Caco-2 (cell line): ENCODE results near the gene AFTPH. TPM values are rescaled to one million over a fixed set of nuclear protein-coding genes. Genes with fewer than 3 reads are reported as not detected.

Source experiments
- BruUV-seq: library from RNA; stranded (reverse); fragments of 400-500 nt; replicated peaks from 2 replicates; lab custom pipeline; 2021; lab: Mats Ljungman, UMichigan
- CTCF ChIA-PET: fragments of 300-600 bp; sonication (Branson Sonifier 250); formaldehyde crosslinking; loops from one replicate; lab custom pipeline; 2022; ENCODE audit warnings: antibody characterized with exemption; lab: Charles Lee
- POLR2A ChIA-PET: fragments of 300-600 bp; sonication (Branson Sonifier 250); formaldehyde crosslinking; loops from one replicate; lab custom pipeline; 2022; ENCODE audit warnings: antibody characterized with exemption; lab: Charles Lee
- DNase-seq, 2 experiments: peaks; one replicate each; pipeline versions ENCODE4 v3.0.0 to v3.0.0-alpha.2; 2020 to 2022
- H3K27me3 ChIP-seq: replicated peaks from 2 replicates; pipeline ENCODE4 v1.6.0; 2011; ENCODE audit warnings: low read length; ENCODE audit not compliant: control insufficient read depth, insufficient read depth
- H3K36me3 ChIP-seq: 2 replicates; pipeline ENCODE4 v1.5.1; 2011; ENCODE audit warnings: low read length; ENCODE audit not compliant: control insufficient read depth, insufficient read depth
- H3K4me1 ChIP-seq: fragments of 250-450 bp; sonication (Bioruptor Pico); 2 replicates; pipeline ENCODE4 v1.5.1; 2020; ENCODE audit warnings: mild to moderate bottlenecking
- H3K4me3 ChIP-seq: 2 replicates; pipeline ENCODE4 v1.5.1; 2011; ENCODE audit warnings: low read depth, mild to moderate bottlenecking, control low read depth, low read length
- H3K9me3 ChIP-seq: fragments of 250-450 bp; sonication (Bioruptor Pico); 2 replicates; pipeline ENCODE4 v1.5.1; 2020; ENCODE audit warnings: mild to moderate bottlenecking, moderate library complexity
- H3K27ac Mint-ChIP-seq: one replicate; pipeline ENCODE4 v1.8.0; 2022; ENCODE audit warnings: mixed read lengths; ENCODE audit not compliant: unreplicated experiment
- H3K27me3 Mint-ChIP-seq: one replicate; pipeline ENCODE4 v1.8.0; 2022; ENCODE audit warnings: mixed read lengths; ENCODE audit not compliant: insufficient read depth, unreplicated experiment
- H3K36me3 Mint-ChIP-seq: one replicate; pipeline ENCODE4 v1.8.0; 2022; ENCODE audit warnings: mild to moderate bottlenecking, mixed read lengths; ENCODE audit not compliant: insufficient read depth, unreplicated experiment
- H3K4me1 Mint-ChIP-seq: one replicate; pipeline ENCODE4 v1.8.0; 2022; ENCODE audit warnings: low read depth, mixed read lengths; ENCODE audit not compliant: unreplicated experiment
- H3K4me3 Mint-ChIP-seq: one replicate; pipeline ENCODE4 v1.8.0; 2022; ENCODE audit warnings: mild to moderate bottlenecking, moderate library complexity, mixed read lengths; ENCODE audit not compliant: unreplicated experiment
- H3K9me3 Mint-ChIP-seq: one replicate; pipeline ENCODE4 v1.8.0; 2022; ENCODE audit warnings: mixed read lengths; ENCODE audit not compliant: unreplicated experiment
- intact Hi-C: fragments of 100-400 bp; cut with micrococcal nuclease; formaldehyde crosslinking; loops from one replicate; pipeline ENCODE4 v1.10.0; 2022; ENCODE audit not compliant: unreplicated experiment
- microRNA-seq: library from miRNA; unstranded; fragments of <30 nt; microRNA quantifications from one replicate; pipeline ENCODE4 v1.2.0, GENCODE V29; 2022
- total RNA-seq: library from RNA; stranded (reverse); gene quantifications from 2 replicates; pipeline ENCODE4 v1.2.3, GENCODE V29; 2022
- TF ChIP-seq, protein P1 (sequence below), 2 experiments: fragments of 200-600 bp in 1 of 2; IDR thresholded peaks; 1 replicate in 1 of 2; 2 replicates in 1 of 2; pipeline versions ENCODE4 v1.5.1 to v1.8.0; 2011 to 2022; ENCODE audit warnings: antibody characterized with exemption in 1 of 2, control low read depth in 1 of 2, inconsistent platforms in 1 of 2, low read depth in 1 of 2, low read length in 1 of 2, mild to moderate bottlenecking in 1 of 2, moderate library complexity in 1 of 2; ENCODE audit not compliant: insufficient read depth in 1 of 2, severe bottlenecking in 1 of 2, unreplicated experiment in 1 of 2

AFTPH gene
- total RNA-seq, 1 experiment from 2014 or later, result 30.1 TPM

GRCh38 chr2:64640153-64641044 lies 116.3 kb downstream of the AFTPH start:
- Mint-ChIP-seq H3K27ac (no peak overlapping the region), H3K27me3 (no peaks in the 10 kb centered on the region), H3K9me3 (no peaks in the 10 kb centered on the region), H3K4me3 (no peak overlapping the region), H3K36me3 (peaks cover 38% of the 10 kb centered on the region), H3K4me1 (peaks cover 34% of the 10 kb centered on the region)
- no peak overlapping the region for H3K4me3 ChIP-seq
- TF ChIP-seq, protein P1, sequence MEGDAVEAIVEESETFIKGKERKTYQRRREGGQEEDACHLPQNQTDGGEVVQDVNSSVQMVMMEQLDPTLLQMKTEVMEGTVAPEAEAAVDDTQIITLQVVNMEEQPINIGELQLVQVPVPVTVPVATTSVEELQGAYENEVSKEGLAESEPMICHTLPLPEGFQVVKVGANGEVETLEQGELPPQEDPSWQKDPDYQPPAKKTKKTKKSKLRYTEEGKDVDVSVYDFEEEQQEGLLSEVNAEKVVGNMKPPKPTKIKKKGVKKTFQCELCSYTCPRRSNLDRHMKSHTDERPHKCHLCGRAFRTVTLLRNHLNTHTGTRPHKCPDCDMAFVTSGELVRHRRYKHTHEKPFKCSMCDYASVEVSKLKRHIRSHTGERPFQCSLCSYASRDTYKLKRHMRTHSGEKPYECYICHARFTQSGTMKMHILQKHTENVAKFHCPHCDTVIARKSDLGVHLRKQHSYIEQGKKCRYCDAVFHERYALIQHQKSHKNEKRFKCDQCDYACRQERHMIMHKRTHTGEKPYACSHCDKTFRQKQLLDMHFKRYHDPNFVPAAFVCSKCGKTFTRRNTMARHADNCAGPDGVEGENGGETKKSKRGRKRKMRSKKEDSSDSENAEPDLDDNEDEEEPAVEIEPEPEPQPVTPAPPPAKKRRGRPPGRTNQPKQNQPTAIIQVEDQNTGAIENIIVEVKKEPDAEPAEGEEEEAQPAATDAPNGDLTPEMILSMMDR (IDR thresholded peaks at IDR 0.05; ENCODE audit: insufficient read depth in 1 of 2, low read depth in 1 of 2, low read length in 1 of 2, severe bottlenecking in 1 of 2, unreplicated experiment in 1 of 2), result no peak
- H3K9me3 ChIP-seq, result no peaks in the 10 kb centered on the region
- CTCF ChIA-PET, result interaction anchor here (0.7 kb wide), 1 partner anchor 10 kb away, joined by 9 read pairs; no protein-coding TSS in a partner anchor
- no TSS peak for BruUV-seq
- intact Hi-C loops, result no loop called here
- H3K4me1 ChIP-seq, result peaks cover 35% of the 10 kb centered on the region
- peaks cover 5% of the 10 kb centered on the region for H3K36me3 ChIP-seq
- POLR2A ChIA-PET, result interaction anchor here (0.5 kb wide), 1 partner anchor 57 kb away, joined by 7 read pairs; no protein-coding TSS in a partner anchor
- no peak for DNase-seq
- H3K27me3 ChIP-seq, result no peaks in the 10 kb centered on the region

DNA sequence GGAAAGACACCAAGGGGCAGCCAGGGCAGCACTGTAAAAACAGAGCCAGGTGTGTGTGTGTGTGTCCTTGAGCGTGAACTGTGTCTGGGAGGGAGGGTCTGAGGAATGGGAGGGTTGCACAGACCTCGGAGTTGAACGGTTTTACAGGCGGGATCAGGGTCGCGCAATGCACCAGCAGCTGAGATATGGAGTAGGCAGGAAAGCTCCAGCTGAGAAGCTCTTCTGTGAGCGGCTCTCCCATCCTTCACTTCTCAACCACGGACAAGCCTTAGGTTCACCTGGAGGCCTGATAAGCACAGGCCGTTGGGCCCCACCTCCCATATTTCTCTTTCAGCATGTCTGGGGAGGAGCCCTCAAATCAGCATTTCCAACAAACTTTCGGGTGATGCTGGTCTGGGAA lies 117.5 kb downstream of the AFTPH start:
- H3K4me3 Mint-ChIP-seq, result no peak overlapping the region
- H3K27me3 Mint-ChIP-seq, result no peaks in the 10 kb centered on the region
- no peaks in the 10 kb centered on the region for H3K27me3 ChIP-seq
- intact Hi-C loops, result no loop called here
- no peaks in the 10 kb centered on the region for H3K9me3 ChIP-seq
- DNase-seq, result no peak
- H3K4me1 ChIP-seq, result peaks cover 46% of the 10 kb centered on the region
- peaks cover 26% of the 10 kb centered on the region for H3K36me3 Mint-ChIP-seq
- POLR2A ChIA-PET, result no interaction called here
- no TSS peak for BruUV-seq
- H3K9me3 Mint-ChIP-seq, result no peaks in the 10 kb centered on the region
- H3K27ac Mint-ChIP-seq, result peak overlapping the region; percentile 30
- peaks cover 39% of the 10 kb centered on the region for H3K4me1 Mint-ChIP-seq
- TF ChIP-seq, protein P1 (IDR thresholded peaks at IDR 0.05; ENCODE audit: insufficient read depth in 1 of 2, low read depth in 1 of 2, low read length in 1 of 2, severe bottlenecking in 1 of 2, unreplicated experiment in 1 of 2), result no peak
- H3K4me3 ChIP-seq, result no peak overlapping the region
- peaks cover 2% of the 10 kb centered on the region; the same call in 1 of the 2 replicates for H3K36me3 ChIP-seq
- CTCF ChIA-PET, result no interaction called here

Small RNA genes lying within 50 kb of the gene (microRNA-seq; reads per million reads assigned to microRNA genes)
- not detected for gene MIR4434

Other genes starting within 250 kb of the AFTPH start
- 36.9 and 37.2 TPM in 2 replicates for gene LGALSL, start 70.2 kb upstream of the AFTPH start, total RNA-seq
- gene SERTAD2, start 129.6 kb downstream of the AFTPH start, total RNA-seq, result 25.1 and 25.8 TPM in 2 replicates